Measurements from ENCODE around the gene RGPD4.
"Not testable (repeated sequence)": the region's sequence is repeated elsewhere in the genome, so short reads cannot be mapped to it uniquely, and the experiment has no call there.

The RGPD4 gene

GRCh38 chr2:107826749-107827148 is at the start of gene RGPD4:
RGPD4 (plus strand) TSS chr2:107826892; CDS start chr2:107827014, 122 bp downstream.
- not testable (repeated sequence) for DNase-seq (ENCODE audit: low spot score)

DNA sequence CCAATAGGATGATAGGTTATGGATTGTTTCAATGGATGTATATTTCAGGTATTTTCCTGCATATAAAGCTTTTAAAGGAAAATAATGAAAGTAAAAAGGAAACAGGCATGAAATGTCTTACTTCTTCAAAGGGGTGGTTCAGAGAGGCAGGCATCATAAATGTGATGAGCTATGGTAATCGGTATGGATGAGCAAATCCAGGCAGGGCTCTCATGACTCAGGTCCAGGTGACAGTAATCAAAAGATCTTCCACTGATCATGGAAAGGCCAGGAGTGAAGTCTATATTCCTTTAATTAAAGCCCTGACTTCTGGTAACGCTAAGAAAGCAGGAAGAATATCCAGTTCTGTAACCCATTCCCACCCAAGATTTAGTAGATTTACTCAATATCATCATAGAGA is 48.7 kb upstream of the RGPD4 start:
- no peak for DNase-seq (ENCODE audit: low spot score)
- TF ChIP-seq, protein P1, sequence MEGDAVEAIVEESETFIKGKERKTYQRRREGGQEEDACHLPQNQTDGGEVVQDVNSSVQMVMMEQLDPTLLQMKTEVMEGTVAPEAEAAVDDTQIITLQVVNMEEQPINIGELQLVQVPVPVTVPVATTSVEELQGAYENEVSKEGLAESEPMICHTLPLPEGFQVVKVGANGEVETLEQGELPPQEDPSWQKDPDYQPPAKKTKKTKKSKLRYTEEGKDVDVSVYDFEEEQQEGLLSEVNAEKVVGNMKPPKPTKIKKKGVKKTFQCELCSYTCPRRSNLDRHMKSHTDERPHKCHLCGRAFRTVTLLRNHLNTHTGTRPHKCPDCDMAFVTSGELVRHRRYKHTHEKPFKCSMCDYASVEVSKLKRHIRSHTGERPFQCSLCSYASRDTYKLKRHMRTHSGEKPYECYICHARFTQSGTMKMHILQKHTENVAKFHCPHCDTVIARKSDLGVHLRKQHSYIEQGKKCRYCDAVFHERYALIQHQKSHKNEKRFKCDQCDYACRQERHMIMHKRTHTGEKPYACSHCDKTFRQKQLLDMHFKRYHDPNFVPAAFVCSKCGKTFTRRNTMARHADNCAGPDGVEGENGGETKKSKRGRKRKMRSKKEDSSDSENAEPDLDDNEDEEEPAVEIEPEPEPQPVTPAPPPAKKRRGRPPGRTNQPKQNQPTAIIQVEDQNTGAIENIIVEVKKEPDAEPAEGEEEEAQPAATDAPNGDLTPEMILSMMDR (IDR thresholded peaks at IDR 0.05; ENCODE audit: extremely low read depth, missing control alignments) = no peak

DNA sequence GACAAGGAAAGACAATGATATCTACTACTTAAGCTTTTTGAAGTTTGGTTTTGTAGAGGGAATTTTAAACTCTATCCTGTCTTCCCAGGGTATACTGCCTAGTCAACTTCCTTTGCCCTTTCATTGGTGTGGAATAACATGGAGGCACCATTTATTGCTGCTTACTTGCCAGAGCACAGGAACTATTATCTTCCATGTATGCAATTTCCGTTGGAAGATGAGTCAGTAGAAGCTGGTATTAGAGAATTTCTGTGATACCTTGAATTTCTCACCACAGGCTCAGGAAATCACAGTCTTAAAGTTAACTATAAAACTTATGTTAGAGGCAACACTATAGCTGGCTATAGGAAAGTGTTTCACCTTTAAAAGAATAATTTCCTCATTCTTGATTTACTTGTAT is 40.9 kb upstream of the RGPD4 start:
- TF ChIP-seq, protein P1 (IDR thresholded peaks at IDR 0.05; ENCODE audit: extremely low read depth, missing control alignments) = no peak
- no peak for DNase-seq (ENCODE audit: low spot score)

DNA sequence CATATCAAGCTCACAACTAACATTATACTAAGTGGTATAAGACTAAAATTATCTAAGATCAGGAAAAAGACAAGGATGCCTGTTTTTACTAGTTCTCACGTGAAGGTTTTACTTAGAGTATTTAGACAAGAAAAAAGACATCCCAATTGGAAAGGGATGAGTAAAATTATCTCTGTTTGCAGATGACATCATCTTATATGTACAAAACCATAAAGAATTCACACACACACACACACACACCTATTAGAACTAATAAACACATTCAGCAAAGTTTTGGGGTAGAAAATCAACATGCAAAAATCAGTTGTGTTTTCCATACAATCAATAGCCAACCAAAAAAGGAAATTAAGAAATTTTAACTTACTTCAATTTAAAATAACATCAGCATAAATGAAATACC is 35.9 kb upstream of the RGPD4 start:
- no peak for DNase-seq (ENCODE audit: low spot score)

GRCh38 chr2:107801498-107801897 is 25.2 kb upstream of the RGPD4 start:
- no peak for DNase-seq (ENCODE audit: low spot score)
- TF ChIP-seq, protein P1 (IDR thresholded peaks at IDR 0.05; ENCODE audit: extremely low read depth, missing control alignments) = no peak

More for the DNA sequence above, 35.9 kb upstream of the RGPD4 start:
- TF ChIP-seq, protein P1 (IDR thresholded peaks at IDR 0.05; ENCODE audit: extremely low read depth, missing control alignments) = no peak

- TF ChIP-seq, protein P1 (IDR thresholded peaks at IDR 0.05; ENCODE audit: extremely low read depth, missing control alignments) = no peak
- no peak for DNase-seq (ENCODE audit: low spot score)
Observed at GRCh38 chr2:107804608-107805498, 21.8 kb upstream of the RGPD4 start.

DNA sequence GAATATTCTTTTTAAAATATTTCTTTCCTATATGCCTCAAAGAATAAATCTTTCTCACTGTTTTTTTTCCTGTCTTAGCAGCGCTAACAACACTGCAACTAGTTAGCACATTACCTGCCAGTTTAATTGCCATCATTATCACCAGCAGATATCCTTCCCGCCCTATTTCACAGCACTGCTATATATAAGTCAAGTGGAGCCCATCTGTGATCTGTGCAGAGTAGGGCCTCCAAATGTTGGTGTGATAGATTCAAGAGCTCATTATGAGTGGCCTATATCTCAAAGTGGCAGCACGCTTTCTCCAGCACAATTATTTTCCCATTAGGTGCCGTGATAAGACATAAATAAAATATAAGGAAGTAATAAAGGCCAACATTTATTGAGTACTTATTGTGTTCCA is 19.8 kb upstream of the RGPD4 start:
- DNase-seq (ENCODE audit: low spot score) = no peak
- TF ChIP-seq, protein P1 (IDR thresholded peaks at IDR 0.05; ENCODE audit: extremely low read depth, missing control alignments) = no peak

- TF ChIP-seq, protein P1 (IDR thresholded peaks at IDR 0.05; ENCODE audit: extremely low read depth, missing control alignments) = no peak
Observed at GRCh38 chr2:107807988-107808387, 18.7 kb upstream of the RGPD4 start.

More at GRCh38 chr2:107807988-107808387, 18.7 kb upstream of the RGPD4 start:
- no peak for DNase-seq (ENCODE audit: low spot score)

All from GM20000 (cell line).